ENCODE measurements around the gene SLC34A1.
"Not testable (repeated sequence)": the region's sequence is repeated elsewhere in the genome, so short reads cannot be mapped to it uniquely, and the experiment has no call there.

SLC34A1 gene

DNA sequence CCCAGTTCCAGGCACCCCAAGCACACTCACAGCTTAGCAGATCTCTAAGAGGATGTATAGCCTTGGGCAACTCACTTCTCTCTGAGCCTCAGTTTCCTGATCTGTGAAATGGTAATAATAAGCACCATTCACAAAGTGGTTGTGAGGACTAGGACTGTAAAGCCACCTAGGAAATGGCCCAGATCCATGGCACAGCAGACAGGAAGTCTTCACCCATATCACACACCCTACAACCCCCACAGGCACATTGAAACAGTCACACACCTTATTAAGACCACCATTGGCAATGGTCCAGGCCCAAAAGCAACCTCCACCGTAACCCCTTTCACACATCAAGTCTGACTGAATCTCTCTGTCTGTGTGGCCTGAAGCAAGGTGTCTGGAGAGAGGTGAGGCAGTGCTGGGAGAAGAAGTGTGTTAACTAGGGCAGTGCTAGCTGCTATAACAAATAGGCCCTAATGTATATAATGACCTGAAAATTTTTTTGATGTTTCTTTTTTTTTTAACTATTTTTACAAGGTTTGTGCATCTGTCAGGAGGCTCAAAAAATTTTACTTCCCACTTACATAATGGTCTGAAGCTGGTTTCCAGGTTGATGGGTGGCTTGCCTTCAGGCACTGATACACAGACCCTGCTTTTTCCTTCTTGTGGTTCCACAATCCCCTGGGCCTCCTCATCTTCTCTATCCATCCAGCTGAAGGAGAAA is 28.9 kb upstream of the SLC34A1 start:
- no peak for DNase-seq (ENCODE audit: low spot score)

- no peak for DNase-seq (ENCODE audit: low spot score)
Observed at GRCh38 chr5:177355868-177356168, 28.4 kb upstream of the SLC34A1 start.

DNA sequence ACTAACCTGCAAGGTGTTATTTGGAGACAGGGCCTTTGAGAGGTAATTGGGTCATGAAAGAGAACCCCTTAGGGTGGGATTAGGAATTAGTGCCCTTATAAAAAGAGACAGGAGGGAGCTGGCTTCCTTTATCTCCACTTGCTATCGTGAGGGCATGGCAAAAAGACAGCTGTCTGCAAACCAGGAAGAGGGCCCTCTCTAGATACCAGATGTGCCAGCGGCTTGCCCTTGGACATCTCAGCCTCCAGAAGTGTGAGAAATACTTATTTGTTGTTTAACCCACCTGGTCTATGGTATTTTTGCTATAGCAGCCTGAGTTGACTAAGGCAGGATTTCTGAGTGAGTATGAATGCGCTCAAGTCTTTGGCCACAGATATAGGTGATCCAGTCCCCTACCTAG is 27.5 kb upstream of the SLC34A1 start:
- no peak for DNase-seq (ENCODE audit: low spot score)

DNA sequence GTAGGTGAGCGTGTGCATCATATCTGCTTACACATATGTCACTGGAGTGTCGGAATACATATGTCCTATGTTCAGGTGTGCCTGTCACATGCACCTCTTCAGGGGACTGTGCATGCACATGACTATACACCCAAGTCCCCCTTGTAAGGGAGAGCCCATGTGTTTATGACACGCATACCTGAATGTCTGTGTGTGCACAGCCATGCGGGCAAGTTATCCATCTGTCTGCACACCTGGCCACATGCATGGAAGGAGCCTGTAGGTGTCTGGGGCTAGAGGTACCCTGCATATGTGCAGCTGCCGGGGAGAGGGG is 27.1 kb upstream of the SLC34A1 start:
- DNase-seq (ENCODE audit: low spot score): no peak

- no peak for DNase-seq (ENCODE audit: low spot score)
Observed at GRCh38 chr5:177357459-177358351, 26.5 kb upstream of the SLC34A1 start, which contains the start of gene RGS14. Gene RGS14 (plus strand): TSS chr5:177357924. CDS start chr5:177358025, 101 bp downstream.

DNA sequence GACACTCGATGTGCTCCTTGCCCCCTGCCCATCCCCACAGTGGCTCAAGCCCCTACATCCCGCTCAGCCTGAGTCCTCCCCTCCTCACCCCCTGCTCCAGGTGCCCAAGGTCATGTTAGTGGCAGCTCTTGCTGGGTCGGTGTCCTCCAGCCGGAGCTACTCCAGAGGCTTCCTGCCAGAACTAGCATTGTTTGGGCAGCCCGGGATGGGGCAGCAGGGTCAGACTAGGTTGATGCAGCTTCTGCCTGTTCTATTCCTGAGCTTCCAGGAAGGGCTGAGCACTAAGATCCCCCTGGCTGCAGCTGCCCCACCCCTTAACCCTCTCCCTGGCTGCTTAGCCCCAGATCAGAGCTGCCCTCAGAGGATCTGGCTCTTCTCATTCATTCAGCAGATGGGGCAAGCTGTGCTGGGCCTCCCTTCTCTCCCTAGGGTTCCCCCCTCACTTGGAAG is 25.8 kb upstream of the SLC34A1 start:
- DNase-seq (ENCODE audit: low spot score): no peak

- no peak for DNase-seq (ENCODE audit: low spot score)
Observed at GRCh38 chr5:177359451-177359851, 24.8 kb upstream of the SLC34A1 start.

- no peak for DNase-seq (ENCODE audit: low spot score)
Observed at GRCh38 chr5:177359860-177360259, 24.4 kb upstream of the SLC34A1 start.

DNA sequence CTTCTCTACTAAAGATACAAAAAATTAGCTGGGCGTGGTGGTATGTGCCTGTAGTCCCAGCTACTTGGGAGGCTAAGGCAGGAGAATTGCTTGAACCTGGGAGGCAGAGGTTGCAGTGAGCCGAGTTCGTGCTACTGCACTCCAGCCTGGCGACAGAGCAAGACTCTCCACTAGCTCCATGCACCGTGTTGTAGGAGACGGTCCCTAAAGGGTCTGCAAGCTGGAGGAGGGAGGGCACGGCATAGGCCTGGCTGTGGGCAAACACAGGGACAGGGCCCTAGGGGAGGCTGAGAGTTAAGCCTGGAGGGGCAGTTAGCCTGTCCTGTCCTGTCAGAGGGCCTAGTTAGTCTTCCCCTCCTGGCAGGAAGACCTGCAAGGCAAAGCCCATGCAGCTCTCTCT is 23.5 kb upstream of the SLC34A1 start:
- not testable (repeated sequence) for DNase-seq (ENCODE audit: low spot score)

DNA sequence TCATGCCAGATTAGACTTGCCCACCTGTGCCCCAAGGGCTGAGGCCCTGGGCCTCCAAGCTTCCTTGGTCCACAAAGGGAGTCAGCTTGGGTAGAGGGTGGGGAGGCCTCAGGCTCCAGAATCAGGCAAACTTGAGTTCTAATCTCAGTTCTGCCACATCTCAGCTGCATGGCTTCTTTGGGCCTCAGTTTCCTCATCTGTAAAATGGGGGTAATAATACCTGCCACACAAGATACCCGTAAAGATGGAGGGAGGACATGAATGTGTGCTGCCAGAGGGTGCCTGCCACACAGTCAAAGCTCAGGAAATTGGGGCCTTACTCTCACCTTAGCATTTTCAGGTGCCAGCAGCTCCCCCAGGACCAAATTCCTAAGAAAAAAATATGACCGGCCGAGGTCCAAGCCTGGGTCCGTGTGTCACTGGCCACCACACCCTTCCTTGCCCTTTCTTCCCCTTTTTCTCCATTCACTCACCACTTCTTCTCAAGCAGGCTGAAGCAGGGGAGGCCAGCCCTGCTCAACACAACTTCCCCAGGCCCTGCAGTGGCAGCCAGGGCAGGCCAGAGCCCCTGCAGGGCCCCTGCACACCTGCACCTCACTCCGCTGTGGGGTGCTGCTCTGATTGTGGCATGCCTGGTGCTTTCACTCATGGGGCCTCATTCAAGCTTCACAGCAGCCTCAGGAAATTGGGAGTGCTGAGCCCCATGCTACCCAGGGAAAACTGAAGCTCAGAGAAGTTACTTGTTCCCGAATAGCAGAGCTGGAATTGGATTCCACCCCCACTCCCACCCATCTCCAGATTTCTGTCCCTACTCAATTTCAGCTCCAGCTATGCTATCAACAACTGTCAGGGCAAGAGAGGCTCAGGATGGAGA is 22.6 kb upstream of the SLC34A1 start:
- no peak for DNase-seq (ENCODE audit: low spot score)

GRCh38 chr5:177362292-177362609 is 22.0 kb upstream of the SLC34A1 start:
- DNase-seq (ENCODE audit: low spot score): no peak

- DNase-seq (ENCODE audit: low spot score): peak; percentile 41
Observed at GRCh38 chr5:177362610-177363507, 21.4 kb upstream of the SLC34A1 start.

DNA sequence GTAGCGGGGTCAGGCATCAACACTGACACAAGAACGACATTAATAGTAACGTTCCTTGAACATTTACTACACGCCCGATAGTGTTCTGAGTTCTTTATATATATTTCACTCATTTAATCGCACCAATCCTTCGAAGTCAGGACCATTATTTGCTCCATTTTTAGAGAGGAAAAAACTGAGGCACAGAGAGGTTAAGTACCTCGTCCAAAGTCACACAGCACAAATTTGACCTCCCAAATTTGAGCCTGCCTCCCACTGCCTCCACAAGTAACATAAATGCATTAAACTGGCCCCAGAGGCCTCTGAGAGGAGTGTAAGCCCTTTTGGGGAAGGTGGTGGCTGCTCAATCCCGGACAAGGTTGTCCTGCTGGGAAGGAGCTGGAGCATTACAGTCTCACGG is 20.7 kb upstream of the SLC34A1 start:
- no peak for DNase-seq (ENCODE audit: low spot score)

- no peak for DNase-seq (ENCODE audit: low spot score)
Observed at GRCh38 chr5:177364159-177364962, 19.9 kb upstream of the SLC34A1 start.

DNA sequence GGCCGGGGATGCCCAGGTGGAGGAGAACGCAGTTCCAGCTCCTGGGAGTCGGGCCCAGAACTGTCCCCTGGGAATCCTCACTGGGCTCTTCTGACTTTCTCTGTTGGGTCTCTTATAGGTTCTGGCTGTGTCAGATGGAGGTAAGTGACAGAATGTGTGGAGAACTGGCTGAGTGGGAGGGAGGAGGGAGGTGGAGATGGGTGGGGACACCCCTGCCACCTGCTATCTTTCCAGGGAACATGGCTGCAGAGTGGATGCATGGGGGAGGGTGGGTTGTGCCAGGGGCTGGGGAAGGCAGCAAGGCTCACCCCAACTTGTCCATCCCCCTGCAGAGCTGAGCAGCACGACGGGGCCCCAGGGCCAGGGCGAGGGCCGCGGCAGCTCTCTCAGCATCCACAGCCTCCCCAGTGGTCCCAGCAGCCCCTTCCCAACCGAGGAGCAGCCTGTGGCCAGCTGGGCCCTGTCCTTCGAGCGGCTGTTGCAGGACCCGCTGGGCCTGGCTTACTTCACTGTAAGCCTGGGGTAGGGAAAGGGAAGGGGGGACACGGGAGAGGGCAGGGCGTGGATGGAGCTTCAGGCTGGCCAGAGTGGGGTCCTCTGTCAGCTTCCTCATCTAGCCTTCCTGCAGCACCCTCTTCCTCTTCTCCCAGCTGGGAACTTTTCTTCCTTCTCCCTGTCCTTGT is 18.2 kb upstream of the SLC34A1 start:
- no peak for DNase-seq (ENCODE audit: low spot score)

DNA sequence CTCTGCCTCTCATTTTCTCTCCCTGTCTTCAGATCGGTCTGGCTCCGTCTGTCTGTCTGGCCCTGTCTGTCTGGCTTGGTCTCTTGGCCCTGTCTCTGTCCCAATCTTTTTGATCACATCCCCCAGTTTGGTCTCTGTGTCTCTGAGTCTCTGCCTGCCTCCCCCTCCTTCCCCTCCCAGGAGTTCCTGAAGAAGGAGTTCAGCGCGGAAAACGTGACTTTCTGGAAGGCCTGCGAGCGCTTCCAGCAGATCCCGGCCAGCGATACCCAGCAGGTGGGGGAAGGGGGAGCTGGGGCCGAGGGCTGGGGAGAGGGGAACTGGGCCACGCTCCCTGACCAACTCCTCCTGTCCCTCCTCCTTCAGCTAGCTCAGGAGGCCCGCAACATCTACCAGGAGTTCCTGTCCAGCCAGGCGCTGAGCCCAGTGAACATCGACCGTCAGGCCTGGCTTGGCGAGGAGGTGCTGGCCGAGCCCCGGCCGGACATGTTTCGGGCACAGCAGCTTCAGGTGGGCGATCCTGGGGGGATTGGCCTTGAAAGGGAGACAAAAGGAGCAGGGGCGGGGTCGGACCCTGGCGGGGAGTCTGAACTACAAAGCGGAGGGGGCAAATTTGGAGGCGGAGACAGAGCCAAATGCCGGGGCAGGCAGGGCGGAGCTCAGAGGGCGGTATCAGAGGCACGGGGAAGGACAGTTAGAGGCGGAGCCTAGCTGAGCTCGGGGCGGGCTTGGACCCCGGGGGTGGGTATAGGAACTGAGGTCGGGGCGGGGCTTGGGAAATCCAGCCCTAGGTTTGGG is 17.5 kb upstream of the SLC34A1 start:
- DNase-seq (ENCODE audit: low spot score): peak; percentile 80

DNA sequence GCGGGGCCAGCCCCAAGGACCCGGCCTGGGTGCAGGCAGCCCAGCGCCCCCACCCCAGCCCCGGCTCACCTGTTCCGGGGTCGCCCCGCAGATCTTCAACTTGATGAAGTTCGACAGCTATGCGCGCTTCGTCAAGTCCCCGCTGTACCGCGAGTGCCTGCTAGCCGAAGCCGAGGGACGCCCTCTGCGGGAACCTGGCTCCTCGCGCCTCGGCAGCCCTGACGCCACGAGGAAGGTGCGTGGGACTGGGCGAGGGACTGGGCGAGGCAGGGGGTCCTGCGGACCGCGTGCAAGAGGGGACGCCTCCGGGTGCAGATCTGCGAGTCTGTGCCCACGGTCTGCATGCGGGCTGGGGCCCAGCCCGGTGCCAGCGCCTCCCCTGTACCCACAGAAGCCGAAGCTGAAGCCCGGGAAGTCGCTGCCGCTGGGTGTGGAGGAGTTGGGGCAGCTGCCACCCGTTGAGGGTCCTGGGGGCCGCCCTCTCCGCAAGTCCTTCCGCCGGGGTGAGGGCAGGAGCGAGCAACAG is 16.8 kb upstream of the SLC34A1 start:
- DNase-seq (ENCODE audit: low spot score): no peak

DNA sequence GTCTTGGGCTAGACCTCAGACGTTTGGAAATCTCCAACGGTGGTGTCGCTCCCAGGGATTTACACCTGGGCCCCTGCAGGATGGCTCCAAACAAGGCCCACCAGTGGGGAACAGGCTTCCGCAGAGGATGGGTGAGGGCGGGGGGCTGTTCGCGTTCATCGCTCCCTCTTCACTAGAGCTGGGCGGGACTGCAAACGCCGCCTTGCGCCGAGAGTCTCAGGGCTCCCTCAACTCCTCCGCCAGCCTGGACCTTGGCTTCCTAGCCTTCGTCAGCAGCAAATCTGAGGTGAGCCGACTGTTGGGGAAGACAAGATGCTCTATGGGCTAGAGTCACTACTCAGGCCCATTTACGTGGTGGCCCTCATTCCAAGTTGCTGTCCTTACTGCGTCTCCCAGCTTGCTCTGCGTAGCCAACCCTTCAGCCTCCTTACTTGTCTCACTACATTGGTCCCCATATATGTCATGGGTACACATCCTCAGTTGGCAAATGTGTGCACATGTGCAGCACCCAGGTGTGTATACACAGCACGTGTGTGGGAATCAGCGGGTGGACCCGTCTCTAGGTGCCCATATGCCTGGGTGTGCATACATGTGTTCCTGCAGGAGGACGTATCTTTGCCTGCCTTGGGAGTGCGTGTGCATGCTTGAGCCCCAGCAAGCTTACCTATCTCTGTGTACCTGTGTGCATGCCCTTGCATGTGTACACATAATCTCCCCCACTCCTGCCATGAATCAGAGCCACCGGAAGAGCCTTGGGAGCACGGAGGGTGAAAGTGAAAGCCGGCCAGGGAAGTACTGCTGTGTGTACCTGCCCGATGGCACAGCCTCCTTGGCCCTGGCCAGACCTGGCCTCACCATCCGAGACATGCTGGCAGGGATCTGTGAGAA is 16.0 kb upstream of the SLC34A1 start:
- peak; percentile 24 for DNase-seq (ENCODE audit: low spot score)

All from cerebellar cortex (tissue), 1 donor.